OCI-LY3 (cell line): ENCODE data around the gene KDM4B.

ENCODE experiments used
- H2AFZ ChIP-seq: fragments of 200-600, 300-600 bp; shearing (Covaris generic); 2 replicates; pipeline ENCODE4 v1.6.0; 2014; ENCODE audit warnings: antibody characterized with exemption, low read depth, low read length
- H3K27ac ChIP-seq: fragments of 200-600, 300-600 bp; sonication (generic); 2 replicates; pipeline ENCODE4 v1.5.1; 2014; ENCODE audit warnings: mild to moderate bottlenecking, low read length, moderate library complexity, mixed read lengths
- H3K27me3 ChIP-seq: fragments of 200-600, 300-600 bp; sonication (generic); 2 replicates; pipeline ENCODE4 v1.6.1; 2014; ENCODE audit warnings: low read depth, low read length, mixed read lengths
- H3K36me3 ChIP-seq: fragments of 200-600, 300-600 bp; sonication (generic); replicated peaks from 2 replicates; pipeline ENCODE3; 2014; ENCODE audit warnings: low read depth, low read length, mixed read lengths
- H3K4me1 ChIP-seq: fragments of 300-600, 200-600 bp; sonication (generic); 2 replicates; pipeline ENCODE4 v1.6.1; 2014; ENCODE audit warnings: low read length, mixed read lengths
- H3K4me2 ChIP-seq: fragments of 200-600, 300-600 bp; sonication (generic); 2 replicates; pipeline ENCODE4 v1.6.1; 2014; ENCODE audit warnings: low read length, mixed read lengths
- H3K4me3 ChIP-seq: fragments of 300-600, 200-600 bp; sonication (generic); 2 replicates; pipeline ENCODE4 v1.5.1; 2014; ENCODE audit warnings: antibody characterized with exemption, mild to moderate bottlenecking, low read length, moderate library complexity
- H3K79me2 ChIP-seq: fragments of 300-600, 200-600 bp; shearing (Covaris generic); 2 replicates; pipeline ENCODE4 v1.6.1; 2014; ENCODE audit warnings: mild to moderate bottlenecking, low read length, mixed read lengths
- H3K9ac ChIP-seq: fragments of 300-600, 200-600 bp; shearing (Covaris generic); 2 replicates; pipeline ENCODE4 v1.6.0; 2014; ENCODE audit warnings: mild to moderate bottlenecking, low read length, moderate library complexity
- H3K9me3 ChIP-seq: fragments of 200-600, 300-600 bp; shearing (Covaris generic); 2 replicates; pipeline ENCODE4 v1.6.1; 2014; ENCODE audit warnings: low read length, mixed read lengths; ENCODE audit not compliant: insufficient read depth
- H4K20me1 ChIP-seq: fragments of 200-600, 300-600 bp; sonication (generic); 2 replicates; pipeline ENCODE4 v1.6.1; 2016; ENCODE audit warnings: low read length, mixed read lengths; ENCODE audit not compliant: insufficient read depth
- CTCF ChIP-seq: fragments of 200-600, 300-600 bp; sonication (generic); IDR thresholded peaks from 2 replicates; pipeline ENCODE4 v1.5.1; 2014; ENCODE audit warnings: antibody characterized with exemption, low read length, low read depth
- EZH2phosphoT487 ChIP-seq: fragments of 200-600 bp; shearing (Covaris generic); IDR thresholded peaks from 2 replicates; pipeline ENCODE4 v1.6.1; 2018; ENCODE audit warnings: antibody characterized with exemption, mixed run types, low read depth

The KDM4B gene

GRCh38 chr19:5093297-5093928 is 124.5 kb downstream of the KDM4B start:
- Histone ChIP-seq H3K9ac (no peak overlapping the region), H3K4me1 (no peaks in the 10 kb centered on the region), H4K20me1 (peaks cover 14% of the 10 kb centered on the region), H3K79me2 (no peaks in the 10 kb centered on the region), H2AFZ (no peak overlapping the region), H3K9me3 (no peaks in the 10 kb centered on the region), H3K27ac (no peak overlapping the region), H3K4me2 (no peak overlapping the region), H3K36me3 (peaks cover 28% of the 10 kb centered on the region), H3K4me3 (no peak overlapping the region), H3K27me3 (no peaks in the 10 kb centered on the region)
- no peak for TF ChIP-seq CTCF
- no peak for TF ChIP-seq EZH2phosphoT487

- H3K36me3 ChIP-seq = peaks cover 34% of the 10 kb centered on the region
- no peaks in the 10 kb centered on the region for H3K27me3 ChIP-seq
- TF ChIP-seq CTCF (no peak), EZH2phosphoT487 (no peak)
- no peaks in the 10 kb centered on the region for H3K4me1 ChIP-seq
- no peak overlapping the region for H3K27ac ChIP-seq
- H3K9me3 ChIP-seq = peaks cover 4% of the 10 kb centered on the region; the same call in 1 of the 2 replicates
- H3K9ac ChIP-seq = no peak overlapping the region
- no peak overlapping the region for H3K4me2 ChIP-seq
- H3K4me3 ChIP-seq = no peak overlapping the region
- H4K20me1 ChIP-seq = peaks cover 14% of the 10 kb centered on the region
- no peak overlapping the region for H2AFZ ChIP-seq
- H3K79me2 ChIP-seq = no peaks in the 10 kb centered on the region
These were observed 125.2 kb downstream of the KDM4B start for GRCh38 chr19:5093948-5094718.

- Histone ChIP-seq H3K4me3 (no peak overlapping the region), H3K36me3 (peaks cover 40% of the 10 kb centered on the region), H4K20me1 (peaks cover 14% of the 10 kb centered on the region), H3K27me3 (no peaks in the 10 kb centered on the region), H3K79me2 (no peaks in the 10 kb centered on the region), H3K4me1 (no peaks in the 10 kb centered on the region), H3K9me3 (peaks cover 13% of the 10 kb centered on the region), H3K4me2 (no peak overlapping the region), H2AFZ (no peak overlapping the region), H3K9ac (no peak overlapping the region), H3K27ac (no peak overlapping the region)
- no peak for TF ChIP-seq EZH2phosphoT487
- TF ChIP-seq CTCF = no peak
These were observed 126.1 kb downstream of the KDM4B start for GRCh38 chr19:5094768-5095567.

- Histone ChIP-seq H3K79me2 (no peaks in the 10 kb centered on the region), H3K27me3 (no peaks in the 10 kb centered on the region), H3K4me2 (no peak overlapping the region), H2AFZ (no peak overlapping the region), H4K20me1 (peaks cover 14% of the 10 kb centered on the region), H3K4me1 (no peaks in the 10 kb centered on the region), H3K36me3 (peaks cover 43% of the 10 kb centered on the region), H3K9me3 (peaks cover 17% of the 10 kb centered on the region), H3K4me3 (no peak overlapping the region), H3K9ac (no peak overlapping the region), H3K27ac (no peak overlapping the region)
- TF ChIP-seq EZH2phosphoT487 (no peak), CTCF (no peak)
These were observed 126.6 kb downstream of the KDM4B start for GRCh38 chr19:5095568-5095850.
